Amygdala (tissue), 56 donors: Measurements from ENCODE around the gene TRIO.

Experiments used
- DNase-seq, 56 donors: peaks; one replicate each; lab custom pipeline; 2025; lab: John Stamatoyannopoulos, UW

The TRIO gene

DNA sequence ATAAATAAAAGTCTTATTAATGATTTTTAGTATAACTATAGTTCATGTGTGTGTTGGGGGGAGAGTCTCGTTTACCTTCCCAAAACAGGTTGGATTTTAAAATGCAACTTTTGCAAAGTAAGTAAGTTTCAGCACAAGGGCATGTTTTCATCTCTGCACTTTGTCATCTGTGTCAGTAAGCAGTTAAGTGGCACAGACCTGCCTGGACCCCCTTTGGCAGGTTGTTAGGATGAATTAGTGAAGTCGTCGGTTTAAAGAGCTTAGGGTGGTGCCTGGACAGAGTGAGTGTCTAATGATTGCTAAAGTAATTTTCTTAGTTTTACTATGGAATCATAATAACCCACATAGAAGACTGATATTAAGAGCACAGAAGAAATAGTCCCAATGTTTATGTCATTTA, 74.9 kb downstream of the TRIO start:
- DNase-seq: no peak

DNA sequence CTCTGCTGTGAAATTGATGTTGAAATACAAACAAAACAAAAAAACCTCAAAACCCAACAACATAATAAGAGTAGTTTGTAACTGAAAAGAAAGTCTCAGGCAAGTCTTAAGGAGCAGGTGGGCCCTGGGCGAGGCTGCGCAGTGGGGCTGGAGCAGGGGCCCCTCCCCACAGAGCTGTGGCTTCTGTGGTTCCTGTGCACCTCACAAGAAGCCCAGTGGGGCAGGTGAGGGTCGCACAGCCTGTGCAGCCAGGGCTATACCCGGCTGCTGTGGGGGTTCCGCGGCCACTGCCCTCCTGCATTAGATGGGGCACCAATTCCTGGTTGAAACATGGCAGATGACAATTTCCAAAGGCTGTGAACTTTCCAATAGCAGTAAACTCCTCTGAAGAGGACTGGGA, 75.3 kb downstream of the TRIO start:
- DNase-seq: no peak

DNA sequence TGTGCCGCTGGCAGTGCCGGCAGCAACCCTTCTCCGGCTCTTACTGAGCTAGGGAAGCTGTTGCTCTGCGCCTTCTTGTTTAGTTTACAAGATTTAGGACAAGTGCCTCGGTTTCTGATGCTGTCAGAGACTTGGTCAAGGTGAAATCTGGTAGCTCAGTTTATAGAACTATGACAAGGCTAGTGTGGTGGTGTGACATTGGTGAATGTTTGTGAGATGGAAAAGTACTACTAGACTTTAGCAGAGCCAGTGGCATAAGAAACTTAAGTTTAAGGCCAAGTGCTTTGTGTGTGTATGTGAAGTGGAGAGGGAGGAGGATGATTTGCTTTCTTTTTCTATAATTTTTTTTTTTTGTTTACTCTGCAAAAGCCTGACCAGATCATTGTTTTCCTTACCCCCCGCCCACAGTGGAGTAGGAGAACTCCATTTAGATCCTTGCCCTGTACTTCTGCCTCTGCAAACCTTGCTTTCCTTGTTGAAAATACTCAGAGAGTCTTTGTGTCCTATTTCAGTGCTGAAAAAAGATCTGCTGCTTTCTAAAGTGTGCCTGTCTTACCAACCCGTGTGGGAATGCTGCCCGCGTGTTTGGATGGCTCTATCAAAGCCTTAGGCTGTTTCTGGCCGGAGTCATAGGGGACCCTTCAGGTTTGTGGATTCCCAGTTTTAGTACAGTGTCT, 75.9 kb downstream of the TRIO start:
- no peak for DNase-seq

DNA sequence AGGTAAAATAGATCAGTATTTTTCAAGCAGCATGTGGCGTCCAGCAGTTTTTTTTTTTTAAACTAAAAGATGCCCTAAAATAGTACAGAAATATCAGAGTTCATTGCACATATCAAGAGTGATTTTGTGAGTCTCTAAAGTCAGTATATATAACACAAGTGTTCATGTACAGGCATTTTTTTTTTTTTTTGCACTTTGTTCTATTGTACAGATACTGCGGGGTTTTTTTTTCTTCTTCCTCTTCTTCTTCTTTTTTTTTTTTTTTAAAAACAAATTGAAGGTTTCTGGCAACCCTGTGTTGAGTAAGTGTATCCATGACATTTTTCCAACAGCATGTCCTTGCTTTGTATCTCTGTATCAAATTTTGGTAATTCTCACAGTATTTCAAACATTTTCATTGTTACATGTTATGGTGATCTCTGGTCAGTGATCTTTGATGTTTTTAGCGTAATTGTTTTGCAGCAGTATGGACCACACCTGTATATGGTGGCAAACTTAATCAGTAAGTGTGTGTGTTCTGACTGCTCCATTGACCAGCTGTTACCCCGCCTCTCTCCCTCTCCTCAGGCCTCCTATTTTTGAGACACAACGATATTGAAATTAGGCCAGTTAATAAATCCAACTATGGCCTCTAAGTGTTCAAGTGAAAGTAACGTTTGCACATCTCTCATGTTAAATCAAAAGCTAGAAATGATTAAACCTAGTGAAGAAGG, 76.8 kb downstream of the TRIO start:
- DNase-seq: no peak

DNA sequence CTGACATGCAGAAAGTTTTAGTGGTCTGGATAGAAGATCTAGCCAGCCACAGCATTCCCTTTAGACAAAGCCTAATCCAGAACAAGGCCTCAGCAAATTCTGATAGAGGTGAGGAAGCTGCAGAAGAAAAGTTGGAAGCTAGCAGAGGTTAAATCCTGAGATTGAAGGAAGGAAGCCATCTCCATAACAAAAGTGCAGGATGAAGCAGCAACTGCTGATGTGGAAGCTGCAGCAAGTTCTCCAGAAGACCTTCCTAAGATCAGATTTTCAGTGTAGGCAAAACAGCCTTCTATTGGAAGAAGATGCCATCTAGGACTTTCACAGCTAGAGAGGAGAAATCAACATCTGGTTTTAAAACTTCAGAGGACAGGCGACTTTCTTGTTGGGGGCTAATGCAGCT, 77.5 kb downstream of the TRIO start:
- no peak for DNase-seq

DNA sequence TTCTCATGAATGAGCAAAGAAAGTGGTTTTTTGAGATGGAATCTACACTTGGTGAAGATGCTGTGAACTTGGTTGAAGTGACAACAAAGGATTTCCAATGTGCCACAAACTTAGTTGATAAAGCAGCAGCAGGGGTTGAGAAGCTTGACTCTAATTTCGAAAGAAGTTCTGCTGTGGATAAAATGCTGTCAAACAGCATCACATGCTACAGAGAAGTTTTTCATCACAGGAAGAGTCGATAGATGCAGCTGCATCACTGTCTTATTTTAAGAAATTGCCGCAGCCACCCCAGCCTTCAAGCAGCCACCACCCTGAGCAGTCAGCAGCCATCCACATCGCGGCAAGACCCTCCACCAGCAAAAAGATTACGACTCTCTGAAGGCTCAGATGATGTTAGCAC, 78.6 kb downstream of the TRIO start:
- DNase-seq: no peak

DNA sequence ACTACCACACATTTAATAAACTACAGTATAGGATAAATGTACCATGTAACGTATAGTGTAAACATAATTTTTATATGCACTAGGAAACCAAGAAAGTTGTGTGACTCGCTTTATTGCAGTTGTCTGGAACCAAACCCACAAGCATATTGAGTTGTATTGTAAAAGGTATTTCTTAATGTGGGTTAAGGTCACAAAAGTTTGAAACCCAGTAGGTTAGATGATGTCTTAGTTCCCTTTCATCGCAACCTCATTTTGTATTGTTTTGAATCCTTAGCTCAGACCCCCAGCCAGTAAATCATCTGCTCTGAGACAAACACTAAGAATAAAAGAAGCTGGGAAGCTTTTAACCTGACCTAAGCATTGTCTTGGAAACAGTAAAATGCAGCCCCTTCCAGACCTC, 79.1 kb downstream of the TRIO start:
- no peak for DNase-seq

DNA sequence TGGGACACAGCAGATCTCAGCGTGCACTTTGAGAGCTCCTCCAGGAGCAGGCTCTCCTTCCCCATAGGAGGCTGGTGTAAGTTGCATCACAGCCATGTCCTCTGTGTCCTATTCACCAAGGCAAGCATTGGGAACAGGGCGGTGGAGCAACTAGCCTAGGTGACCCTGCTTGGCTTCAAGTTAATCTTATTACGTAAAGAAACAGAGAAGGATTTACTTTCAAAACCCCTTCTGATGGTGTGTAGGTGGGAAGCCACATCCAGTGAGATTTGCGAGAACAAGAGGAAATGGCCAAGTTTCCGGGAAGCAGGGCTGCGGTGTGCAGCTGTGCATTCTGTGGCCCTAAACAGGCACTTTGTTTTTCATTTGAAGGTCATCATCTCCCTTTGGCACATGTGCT, 80.2 kb downstream of the TRIO start:
- DNase-seq: no peak

DNA sequence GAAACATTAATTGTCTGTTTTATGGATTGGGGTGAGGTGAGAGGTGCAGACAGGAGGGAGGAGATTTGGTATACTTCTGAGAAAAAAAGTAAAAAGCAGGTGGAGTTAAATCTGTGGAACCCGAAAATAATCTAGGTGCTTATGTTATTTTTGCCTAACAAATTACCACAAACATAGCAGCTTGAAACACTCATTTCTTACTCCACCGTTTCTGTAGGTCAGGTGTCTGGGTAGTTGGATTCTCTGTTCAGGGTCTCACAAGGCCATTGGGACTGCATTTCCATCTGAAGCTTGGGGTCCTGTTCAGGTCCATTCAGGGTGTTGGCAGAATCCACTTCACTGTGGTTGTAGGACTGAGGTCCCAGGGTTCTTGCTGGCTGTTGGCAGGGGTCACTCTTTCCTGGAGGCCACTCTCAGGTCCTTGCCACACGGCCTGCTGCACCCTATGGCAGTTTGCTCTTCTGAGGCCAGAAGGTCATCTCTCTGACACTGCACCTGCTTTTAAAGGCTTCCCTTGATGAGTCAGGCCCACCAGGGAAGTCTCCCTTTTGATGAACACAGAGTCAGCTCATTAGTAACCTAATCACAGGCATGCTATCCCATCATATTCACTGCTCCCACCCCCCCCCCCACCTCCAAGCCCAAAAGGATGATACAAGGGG, 82.2 kb downstream of the TRIO start:
- no peak for DNase-seq

DNA sequence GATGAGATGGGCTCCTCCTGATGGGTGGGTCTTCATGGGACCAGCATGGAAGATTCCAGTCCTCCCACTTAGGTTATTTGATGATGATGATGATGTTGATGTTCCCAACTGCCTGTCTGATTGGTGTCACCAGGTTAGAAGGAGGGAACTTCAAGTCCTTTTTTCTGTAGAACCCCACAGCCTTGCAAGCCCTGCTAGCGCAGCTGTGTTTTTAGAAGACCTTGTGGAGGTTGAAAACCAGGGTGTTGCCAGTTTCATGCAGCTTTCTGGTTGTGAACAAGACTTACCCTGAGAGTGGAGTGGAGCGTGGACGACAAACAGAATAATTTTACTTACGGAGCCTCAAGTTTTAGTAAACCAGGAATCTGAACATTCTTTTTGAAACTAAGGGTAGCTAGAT, 83.0 kb downstream of the TRIO start:
- no peak for DNase-seq

DNA sequence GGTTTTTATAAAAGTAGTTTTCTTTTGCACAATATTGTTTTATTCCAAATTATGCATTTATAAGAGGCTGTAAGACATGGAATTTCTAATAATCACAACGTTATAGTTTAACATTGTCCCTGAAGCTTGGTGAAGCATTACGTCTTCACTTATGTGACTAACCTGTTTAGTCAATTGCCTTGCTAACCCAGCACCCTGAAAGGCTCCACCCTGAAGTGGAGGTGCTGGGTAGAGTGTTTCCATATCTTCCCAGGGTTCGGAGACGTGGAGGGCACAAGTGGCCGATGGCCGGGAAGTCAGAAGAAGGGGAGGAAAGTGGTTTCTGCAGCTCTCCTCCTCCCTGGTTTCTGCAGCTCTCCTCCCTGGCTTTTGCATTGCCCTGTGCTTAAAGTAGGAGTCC, 83.4 kb downstream of the TRIO start:
- DNase-seq: no peak

DNA sequence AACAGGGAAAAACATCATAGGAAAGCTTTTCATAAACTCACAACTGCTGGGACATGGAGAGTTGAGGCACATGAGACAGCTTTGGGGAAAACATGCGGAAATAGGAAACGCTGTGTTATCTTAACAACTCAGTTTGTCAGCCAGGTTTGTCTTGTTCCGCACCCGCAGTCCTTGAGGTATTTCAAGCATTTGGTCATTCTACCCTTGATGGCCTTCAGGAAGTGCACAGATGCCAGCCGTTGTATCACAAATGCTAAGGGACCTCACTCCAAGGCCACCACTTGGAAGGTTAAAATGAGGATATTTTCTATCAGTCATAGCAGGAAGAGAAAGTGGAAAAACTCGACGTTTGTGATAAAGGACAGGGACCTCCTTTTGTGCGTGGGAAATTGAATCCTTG, 83.8 kb downstream of the TRIO start:
- DNase-seq: no peak

DNA sequence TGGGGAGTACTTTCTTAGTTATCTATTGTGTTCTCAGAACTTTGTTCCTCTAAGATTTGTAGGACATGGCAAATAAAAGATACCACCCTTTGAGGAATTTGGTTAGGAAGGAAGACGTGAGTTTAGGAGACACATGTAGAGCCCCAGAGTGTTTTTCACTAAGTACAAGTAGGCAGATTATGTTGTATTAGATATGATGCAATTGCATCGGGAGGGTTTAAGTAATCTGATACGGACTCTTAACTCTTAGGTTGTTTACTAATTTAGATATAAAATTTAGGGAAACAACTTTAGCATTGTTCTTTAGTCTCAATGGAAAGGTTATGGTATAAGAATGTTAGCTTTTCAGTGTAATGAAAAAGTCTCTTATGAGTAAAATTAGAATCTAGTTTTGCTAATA, 84.4 kb downstream of the TRIO start:
- DNase-seq: no peak

DNA sequence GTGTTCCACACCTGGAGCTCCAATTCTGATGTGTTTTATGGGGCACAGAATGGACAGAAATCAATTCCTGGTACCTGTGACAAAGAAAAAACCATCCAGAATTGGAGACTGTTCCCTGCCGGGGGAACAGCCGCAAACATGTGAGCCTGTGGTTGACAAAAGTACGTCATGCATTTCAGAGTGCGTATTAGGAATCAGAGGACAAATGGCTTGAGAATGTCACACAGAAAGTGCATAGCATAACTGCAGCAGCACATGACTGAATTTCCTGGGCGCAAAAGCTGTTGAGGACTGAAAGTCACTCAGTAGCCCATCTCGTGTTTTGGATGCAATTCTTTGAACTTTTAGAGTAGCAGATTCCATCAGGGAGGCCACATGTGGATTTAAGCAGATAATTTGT, 85.1 kb downstream of the TRIO start:
- no peak for DNase-seq

DNA sequence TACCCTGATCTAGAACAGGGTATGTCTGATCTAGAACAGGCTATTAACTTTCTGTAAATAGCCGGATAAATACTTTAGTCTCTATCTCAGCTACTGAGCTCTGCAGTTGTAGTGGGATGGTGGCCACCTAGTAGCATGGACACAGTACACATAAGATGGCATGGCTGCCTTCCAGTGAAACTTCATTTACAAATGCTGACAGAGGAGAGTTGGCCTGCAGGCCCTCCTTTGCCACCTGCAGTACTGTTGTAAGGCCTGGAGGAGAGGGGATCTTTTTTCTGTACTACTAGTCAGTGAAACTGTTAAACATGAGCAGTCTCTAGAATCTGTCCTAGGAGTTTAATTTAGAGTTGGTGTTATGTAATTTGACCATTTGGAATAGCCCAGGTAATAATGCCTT, 86.0 kb downstream of the TRIO start:
- no peak for DNase-seq

DNA sequence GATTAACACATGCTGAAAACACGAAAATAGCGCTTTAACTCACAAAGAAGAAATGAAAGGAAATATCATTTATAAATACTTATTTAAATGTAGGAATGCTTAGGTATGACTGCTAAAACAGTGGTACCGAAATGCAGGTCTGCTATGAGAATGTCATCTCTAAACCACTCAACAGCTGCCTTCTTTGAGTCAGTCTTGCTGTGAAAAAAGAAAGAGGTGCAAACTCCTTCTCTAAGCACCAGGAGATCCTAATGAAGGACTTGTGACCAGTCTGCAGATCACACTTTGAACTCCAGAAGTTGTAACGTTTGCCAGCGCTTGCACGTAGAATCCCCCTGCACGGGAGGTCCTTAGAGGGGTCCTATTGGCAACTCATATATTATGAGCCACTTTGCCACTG, 86.6 kb downstream of the TRIO start:
- no peak for DNase-seq

DNA sequence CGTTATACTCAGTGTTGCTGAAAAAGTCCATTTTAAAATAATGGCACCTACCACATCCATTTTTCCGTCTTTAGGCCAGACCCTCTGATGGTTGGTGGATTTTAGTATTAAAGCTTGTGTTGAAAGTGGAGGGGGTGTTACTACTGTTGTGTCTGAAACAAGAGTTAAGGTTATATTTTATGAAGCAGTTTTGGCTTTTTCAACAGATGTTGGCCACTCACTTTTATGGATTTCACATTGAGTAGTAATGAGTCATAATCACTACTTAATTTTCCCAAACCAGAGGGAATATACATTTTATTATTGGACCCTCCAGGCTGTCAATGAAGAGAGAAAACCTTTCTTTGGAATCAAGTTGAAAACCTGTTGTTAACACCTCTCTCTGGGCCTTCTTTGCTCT, 88.0 kb downstream of the TRIO start:
- no peak for DNase-seq

DNA sequence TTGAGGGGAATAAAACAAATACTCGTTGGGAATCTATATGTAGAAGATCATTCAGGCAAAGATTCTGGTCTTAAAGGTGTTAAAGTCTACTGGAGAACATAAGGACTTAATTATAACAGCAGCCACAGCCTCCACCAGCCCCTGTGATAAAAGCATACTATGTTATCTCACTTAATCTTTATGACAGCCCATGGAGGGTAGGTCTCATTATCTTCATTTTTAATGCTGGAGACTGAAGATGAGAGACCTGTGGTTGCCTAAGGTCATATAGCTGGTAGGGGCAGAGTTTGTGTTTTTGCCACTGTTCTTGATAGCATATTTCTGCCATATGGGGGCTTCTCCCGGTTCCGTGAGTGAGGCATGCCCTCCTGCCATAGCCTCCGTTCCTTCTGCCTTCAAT, 88.7 kb downstream of the TRIO start:
- DNase-seq: no peak

DNA sequence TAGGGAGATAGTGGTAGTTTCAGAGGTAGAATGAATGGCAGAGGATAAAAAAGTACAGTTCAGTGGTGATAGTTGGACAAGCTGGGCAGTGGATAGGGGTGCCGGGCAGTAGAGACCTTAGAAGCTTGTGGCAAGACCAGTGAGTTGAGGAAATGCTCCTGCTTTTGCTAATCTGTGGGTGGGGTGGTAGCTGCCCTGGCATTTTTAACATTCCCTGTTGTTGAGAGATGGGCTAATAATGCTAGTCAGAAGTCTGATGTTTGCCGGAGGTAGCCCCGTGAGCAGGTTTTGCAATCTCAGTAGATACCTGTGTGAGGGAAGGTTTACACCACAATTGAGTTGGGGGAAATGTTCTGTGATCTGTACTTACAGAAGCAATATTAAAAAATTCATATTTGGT, 91.1 kb downstream of the TRIO start:
- DNase-seq: no peak

DNA sequence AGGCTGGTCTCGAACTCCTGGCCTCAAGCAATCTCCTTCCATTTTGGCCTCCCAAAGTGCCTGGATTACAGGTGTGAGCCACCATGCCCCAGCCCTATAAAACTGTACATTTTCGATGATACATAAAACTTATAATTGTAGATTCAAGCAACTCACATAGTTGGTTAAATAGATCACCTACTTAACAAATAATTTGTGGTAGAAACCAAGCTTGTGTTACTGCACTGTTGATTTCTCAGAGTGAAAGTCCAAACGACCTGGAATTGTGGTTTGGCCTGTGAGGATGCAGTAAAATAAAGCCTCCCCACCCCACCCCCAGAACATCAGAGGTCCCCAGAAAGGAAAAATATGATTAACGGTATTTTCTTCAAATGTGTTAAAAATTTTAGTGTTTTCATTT, 92.7 kb downstream of the TRIO start:
- no peak for DNase-seq

DNA sequence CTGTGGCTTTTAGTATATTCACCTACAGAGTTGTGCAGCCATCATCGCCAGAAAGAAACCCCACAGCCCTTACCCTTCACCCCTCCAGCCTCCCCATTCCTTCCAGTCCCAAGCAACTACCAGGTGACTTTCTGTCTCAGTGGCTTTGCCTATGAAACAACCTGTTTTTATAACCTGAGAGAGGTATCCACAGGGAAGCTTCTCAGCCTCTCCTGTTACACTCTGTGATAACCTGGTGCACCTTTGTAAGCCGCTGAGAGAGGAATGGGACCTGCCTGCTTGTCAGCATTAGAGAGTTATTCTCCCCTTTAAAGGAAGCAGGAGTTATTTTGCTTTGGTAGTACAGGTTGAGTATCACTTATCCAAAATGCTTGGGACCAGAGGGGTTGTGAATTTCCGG, 93.6 kb downstream of the TRIO start:
- no peak for DNase-seq
